Muscle of back (tissue), 11 donors: ENCODE results near the gene DBN1. TPM values are rescaled to one million over a fixed set of nuclear protein-coding genes. Genes with fewer than 3 reads are reported as not detected.

Source experiments
- DNase-seq, 3 donors: peaks; one replicate each; pipeline versions ENCODE4 v3.0.0 to v3.0.0-alpha.2; 2013
- polyA plus RNA-seq, 10 donors: library from polyadenylated mRNA; unstranded; fragments of 120-200 nt; gene quantifications; one replicate each; pipeline ENCODE4 v1.2.1, GENCODE V29; 2013; ENCODE audit not compliant: insufficient read length in 10 of 10

Gene DBN1
- polyA plus RNA-seq, 10 donors: 157 to 266 (median 221) TPM

DNA sequence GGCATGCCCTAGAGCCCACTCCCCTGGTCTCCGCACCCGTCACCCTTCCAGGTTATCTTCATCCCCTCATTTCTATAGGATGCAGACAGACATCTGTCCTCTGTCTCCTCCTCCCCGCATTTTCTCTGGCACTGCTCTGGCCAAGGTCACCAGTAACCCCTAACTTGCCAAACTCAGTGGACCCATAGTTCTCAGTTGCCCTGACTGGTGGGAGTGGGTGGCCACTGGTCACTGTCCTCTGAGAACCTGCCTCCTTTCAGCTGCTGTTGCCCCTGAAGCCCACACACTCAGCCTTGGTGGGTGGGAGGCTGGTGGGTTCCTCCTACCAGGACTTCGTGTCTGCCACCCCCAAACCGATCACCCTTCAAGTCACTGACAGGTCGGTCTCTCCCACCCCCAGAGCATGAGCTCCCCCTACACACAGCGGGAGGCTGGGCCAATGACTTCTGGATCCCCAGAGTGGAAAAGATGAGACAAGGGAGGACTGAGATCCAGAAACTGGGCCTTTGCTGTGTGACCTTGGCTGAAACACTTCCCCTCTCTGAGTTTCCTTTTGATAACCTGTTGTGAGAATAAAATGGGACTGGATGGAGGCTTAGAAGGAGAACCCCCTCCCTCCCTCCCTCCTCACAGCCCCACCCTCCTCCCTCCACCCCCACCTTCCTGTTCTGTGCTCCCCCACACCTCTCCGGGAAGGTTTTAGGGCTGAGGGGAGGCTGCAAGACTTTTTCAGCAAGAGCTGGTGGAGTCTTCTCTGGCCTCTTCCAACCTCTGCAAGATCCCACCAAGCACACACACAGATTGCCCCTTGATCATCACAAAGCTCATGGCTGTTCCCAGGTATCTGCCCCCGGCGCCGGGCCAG lies 2.4 kb upstream of the DBN1 start:
- no peak for DNase-seq

DNA sequence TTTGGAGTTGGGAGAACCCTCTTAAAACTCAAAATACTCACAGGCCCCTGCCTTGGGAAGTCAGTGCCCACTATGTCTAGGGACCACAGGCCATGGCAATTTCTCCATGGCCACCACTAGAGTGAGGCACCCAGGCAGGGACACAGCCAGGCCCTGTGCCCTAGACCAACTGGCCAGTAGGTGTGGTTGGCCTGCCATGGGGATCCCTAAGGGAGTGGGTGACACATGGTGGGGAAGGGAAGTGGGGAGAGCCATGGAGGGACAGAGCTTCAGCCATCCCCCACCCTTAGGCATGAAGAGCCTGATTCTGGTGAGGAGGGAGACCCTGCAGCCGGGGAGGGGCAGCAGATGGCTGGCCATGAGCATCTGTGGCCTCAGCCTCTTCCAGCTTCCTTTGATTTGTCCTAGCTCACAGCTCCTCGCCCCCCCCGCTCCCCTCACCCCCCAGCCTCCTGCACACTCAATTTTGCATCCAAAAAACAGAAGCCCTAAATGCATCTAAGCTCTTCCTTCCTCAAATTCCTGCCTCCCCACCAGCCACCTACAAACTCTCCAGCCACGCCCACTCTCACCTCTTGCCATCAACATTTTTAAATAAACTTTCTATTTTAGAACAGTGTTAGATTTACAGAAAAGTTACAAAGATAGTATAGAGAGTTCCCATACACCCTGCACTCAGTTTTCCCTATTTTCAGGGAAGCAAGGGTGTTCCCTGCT lies 1.6 kb upstream of the DBN1 start:
- DNase-seq: no peak

DNA sequence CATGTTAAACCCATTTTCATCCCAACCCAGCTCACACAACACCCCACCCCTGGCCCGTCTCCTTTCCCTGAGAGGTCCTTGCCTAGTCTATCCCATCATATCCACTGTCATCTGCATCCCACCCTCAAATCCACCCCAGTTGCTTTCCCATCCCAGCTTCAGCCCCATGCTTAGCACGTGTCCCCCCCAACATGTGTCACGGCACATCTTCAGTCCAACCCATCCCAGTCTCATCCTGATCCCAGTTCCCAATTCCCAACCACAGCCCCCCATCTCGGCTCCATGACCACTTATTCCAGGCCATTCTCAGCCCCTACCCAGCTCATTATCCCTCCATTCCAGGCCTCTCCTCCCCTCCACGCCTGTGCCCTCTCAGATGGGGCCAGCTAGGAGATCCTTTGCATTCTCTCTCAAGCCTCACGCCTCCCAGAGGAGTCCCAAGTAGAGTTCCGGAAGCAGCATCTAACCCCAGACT lies 605 bp upstream of the DBN1 start:
- peak in 1 of 3 donors; percentile 36 for DNase-seq

DNA sequence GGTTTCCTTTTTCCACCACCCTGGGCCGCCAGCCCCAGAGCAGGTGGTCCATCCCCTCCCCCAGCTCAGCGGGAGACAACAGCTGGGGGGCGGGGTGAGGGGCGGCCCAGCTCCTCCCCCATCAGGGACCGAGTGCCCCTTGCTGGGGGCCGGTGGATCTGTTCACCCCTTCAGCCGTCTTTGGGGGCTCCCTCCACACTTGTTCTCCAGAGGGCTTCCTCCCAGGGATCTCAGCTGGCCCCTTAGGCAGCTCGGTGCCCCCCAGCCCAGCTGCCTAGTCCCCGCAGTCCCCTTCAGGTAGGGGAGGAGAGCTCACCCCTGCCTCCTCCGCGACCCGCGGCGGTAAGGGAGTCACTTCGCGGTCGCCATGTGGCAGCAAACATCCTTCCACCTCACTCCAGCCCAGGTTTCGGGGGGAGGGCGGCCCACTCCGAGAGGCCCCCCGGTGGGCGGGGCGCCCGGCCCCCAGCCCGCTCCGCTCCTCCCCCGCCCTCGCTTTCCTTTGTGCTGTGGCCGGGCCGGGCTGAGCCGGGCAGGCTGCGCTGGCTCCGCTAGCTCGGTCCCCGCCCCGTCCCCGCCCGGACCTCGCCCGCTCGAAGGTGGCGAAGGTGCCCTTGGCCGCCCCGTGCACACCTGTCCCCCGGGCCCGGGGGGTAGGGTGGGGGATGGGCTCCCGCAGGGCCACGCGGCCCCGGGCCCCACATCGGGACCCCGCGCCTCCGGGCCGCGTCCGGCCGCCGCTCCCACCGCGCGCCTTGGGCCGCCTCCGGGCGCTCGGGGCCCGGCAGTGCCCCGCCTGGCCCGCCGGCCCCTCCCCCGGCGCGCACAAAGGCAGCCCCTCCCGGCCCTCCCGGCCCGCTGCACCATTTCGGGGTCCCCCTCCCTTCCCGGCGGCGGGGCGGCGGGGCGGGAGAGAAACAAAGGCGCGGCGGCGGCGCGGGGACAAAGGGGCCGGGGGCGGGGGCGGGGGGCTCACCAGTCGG lies 683 bp downstream of the DBN1 start:
- DNase-seq: peak in 2 of 3 donors; percentile 66 to 81

DNA sequence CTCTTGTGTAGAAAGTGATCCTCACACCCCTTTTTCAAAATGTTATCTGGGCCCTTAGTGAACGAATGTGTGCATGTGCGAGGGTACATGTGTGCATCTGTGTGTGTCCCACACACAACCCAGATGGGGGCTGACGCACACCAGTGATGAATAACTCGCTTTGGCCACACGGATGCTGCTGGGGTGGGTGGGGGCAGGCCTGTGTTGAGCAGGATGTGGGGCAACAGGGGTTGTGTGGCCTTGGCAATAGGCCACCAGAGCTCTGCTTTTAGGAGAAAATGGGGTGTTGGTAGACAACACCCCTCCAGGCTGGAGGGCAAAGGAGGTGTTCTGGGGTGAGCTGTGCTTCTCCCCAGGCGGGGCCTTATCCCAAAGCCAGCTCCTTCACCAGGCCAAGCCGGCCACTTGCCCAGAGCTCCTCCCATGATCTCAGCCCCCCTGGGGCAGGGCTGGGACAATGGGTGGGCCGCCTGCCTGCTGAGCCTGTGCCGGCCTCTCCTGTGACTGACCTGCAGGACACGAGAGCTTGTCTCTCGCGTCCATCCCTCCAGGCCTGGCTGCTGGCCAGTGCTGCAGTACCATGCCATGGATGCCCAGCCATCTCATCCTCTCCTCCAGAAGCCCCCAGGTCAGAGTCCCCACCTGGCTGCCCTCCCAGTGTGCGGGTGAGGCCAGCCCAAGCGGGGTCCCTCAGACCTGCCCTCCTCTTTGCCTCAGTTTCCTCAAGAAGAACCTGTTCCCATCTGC lies 1.7 kb downstream of the DBN1 start:
- DNase-seq: peak in 1 of 3 donors; percentile 67

DNA sequence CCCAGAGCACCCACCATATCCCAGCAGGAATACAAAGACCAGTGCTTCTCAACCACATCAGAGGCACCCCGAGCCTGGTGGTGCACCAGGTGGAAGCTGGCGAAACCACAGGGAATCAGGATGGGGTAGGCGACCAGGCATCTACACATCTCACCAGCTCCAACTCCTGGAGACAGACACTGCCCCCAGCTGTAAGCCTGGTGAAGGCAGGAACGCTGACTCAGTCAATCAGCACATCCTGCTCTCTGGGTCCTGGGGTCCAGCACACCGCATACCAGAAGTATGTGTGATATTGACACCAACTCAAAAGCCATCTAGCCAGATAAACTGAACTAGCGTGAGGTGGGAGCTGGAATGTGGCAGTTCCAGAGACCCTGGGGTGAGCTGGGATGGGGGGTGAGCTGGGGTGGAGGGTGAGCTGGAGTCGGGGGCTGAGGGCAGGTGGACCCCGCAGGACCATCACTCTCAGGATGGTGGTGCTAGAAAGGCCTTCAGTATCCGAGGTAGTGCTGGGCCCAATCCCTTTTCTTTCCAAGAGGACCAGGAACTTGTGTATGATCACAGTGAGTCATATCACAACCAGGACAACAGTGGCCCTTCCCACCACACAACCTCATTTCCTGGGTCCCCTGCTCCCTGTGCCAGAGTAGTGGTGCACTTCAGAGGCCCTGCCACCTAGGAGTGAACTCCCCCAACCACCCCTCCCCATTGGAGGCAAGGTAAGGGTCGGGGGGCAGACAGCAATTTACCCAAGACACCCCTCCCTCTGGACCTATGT lies 2.5 kb downstream of the DBN1 start:
- no peak for DNase-seq

DNA sequence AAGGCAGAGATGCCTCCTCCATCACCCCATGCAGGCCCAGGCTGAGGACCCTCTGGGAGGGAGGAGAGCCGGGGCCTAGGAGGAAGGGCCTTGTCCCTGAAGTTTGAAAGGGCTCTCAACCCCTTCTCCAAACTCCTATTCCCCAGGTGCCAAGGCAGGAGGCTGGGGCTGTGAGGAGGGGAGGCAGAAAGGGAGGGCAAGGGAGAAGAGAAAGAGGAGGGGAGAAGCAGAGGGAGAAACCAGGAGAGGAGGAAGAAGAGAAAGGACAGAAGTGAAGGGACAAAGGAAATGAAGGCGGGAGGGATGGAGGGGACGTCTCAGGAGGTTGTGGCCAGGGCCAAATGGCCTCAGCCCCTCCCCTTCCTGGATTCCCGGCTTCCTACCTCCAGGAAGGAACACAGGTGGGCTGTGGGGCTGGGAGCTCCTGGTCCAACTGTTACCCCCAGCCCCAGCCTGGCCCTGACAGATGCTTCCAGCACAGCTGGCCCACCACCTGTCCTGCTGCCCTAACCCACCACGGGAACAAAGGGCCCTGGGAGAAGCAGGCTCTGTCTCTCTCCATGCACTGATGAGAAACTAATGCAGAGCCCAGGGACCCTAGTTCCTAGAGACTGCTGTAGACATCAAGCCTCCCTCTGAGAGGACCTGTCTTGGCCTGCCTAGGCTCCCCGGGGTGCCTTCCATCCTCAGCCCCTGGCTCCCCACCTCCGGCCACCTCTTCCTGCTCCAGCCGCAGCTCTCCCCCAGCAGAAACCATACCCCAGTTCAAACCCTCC lies 3.5 kb downstream of the DBN1 start:
- no peak for DNase-seq

DNA sequence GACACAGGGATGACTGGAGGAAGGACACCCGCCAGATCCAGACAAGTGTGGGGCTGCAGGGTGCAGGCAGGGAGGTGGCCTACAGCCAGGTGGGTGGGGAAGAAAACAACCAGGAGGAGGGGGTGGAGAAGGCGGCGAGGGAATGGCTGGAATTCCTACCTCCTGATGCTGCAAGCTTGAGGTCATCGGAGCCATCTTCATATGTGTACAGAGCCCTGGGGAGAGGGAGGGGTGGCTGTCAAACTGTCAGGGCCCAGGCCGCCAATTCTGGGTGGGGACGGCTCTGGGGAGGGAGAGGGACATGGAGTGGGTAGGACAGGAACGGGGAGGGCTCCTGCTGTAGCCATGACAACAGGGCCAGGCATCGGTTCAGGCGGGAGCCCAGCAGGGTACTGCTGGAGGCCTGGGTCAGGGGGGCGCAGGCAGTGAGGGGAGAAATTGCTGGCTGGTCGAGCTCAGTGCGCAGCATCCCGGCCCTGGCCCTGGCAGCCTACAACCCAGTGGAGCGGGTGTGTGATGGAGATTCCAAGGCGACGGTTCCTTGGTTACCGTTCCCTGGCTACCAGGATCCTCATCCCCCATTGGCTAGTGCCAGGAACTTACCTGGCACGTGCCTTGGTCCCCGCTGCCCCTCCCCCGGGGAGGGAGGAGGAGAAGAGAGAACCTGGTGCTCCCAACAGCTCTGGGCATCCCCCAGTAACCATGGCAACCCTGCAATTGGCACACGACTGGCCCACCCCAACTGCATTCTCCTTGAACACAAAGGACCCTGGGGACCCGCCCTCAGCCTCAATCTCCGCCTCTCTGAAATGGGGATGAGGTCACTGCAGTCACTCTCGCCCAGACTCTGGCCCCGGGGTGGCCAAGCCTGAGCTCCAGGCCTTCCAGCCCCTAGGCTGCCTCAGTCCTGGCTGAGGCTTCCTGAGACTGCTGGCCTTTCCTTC lies 4.5 kb downstream of the DBN1 start:
- peak in 2 of 3 donors; percentile 77 to 82 for DNase-seq

DNA sequence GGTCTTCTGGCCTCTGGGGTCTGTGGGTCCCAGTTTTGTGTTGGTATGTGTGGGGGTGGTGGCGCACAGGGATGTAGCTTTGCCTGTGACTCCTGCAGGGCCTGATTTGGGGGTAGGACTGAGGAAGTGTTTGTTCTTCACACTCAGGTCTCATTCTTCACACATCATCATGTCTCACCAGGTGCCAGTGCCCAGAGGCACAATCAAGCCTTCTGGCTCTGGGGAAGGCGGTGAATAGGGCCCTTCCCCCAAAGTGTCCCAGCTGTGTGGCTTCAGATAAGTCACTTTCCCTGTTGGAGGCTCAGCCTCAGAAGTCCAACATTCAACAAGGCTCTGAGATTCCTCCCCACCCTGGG lies 5.1 kb downstream of the DBN1 start:
- DNase-seq: no peak

DNA sequence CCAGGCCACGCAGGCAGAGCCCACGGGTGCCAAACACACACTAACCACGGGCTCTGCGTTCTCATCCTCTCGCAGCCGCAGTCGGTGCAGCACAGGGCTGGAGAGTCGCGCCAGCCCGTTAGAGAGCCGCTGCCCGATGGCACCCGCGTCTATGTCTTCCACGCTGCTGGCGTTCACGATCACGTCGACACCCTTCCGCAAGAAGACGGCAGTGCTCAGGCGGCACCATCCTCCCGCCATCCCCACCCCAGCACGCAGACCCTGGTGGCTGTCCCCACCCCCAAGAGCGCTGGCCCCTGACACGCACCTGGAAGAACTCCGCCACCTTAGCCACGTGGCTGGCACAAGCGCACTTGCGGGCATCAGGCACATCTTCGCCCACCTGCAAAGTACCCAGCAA lies 6.0 kb downstream of the DBN1 start:
- no peak for DNase-seq

DNA sequence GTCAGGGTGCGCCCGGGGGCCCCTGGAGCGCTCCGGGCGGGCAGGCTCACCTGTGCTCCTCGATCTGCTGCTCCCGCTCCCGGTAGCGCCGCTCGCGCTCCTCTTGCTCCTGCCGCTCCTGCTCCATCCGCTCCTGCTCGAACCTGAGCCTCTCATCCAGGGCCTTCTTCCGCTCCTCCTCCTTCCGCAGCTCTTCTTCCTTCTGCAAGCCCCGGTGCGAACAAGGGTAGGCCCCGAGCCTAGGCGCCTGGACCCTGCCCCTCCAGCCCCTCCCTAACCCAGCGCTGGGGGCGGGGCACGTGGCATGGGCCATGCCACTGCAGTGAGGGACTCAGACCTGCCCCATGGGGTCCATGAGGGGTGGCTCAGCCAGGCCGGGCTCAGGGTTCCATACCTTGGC lies 6.6 kb downstream of the DBN1 start:
- DNase-seq: no peak

DNA sequence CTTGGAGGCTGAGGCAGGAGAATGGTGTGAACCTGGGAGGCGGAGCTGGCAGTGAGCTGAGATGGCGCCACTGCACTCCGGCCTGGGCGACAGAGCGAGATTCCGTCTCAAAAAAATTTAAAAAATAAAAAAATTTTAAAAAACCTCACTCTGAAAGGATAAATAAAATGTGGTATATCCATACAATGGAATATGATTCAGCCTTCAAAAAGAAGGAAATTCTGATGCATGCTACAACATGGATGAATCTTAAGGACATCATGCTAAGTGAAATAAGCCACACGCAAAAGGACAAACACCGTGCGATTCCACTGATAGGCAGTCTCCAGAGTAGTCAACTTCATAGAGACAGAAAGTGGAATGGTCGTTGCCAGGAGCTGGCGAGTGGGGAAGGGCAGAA lies 8.4 kb downstream of the DBN1 start:
- no peak for DNase-seq

DNA sequence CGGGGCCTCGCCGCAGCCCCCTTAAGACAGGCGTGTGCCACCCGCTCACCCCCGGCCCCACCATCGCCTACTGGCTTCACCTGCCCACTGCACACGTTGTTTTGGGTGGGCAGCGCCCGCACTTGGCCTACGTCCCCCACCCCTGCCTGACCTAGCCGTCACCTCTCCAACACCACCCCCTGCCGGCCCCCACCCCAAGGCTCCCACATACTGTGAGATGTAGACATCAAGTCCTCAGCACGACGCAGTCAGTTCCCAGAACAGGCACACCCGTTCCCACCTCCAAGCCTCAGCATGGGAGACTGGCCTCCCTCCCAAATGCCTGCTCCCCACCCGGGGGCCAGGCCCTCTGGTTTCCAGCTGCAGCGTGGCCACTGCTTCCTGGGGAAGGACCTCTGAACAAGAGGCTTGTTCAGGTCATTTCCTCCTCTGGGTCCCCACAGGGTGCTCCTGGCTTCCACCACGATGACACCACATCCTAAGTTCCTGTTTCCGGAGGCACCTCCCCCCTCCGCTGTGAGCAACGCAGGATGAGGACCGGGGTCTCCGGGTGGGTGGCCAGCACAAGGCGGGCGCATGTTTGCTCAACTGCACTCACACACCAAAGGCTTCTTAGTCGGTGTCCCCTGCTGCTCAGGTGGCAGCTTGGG lies 11.3 kb downstream of the DBN1 start:
- no peak for DNase-seq

DNA sequence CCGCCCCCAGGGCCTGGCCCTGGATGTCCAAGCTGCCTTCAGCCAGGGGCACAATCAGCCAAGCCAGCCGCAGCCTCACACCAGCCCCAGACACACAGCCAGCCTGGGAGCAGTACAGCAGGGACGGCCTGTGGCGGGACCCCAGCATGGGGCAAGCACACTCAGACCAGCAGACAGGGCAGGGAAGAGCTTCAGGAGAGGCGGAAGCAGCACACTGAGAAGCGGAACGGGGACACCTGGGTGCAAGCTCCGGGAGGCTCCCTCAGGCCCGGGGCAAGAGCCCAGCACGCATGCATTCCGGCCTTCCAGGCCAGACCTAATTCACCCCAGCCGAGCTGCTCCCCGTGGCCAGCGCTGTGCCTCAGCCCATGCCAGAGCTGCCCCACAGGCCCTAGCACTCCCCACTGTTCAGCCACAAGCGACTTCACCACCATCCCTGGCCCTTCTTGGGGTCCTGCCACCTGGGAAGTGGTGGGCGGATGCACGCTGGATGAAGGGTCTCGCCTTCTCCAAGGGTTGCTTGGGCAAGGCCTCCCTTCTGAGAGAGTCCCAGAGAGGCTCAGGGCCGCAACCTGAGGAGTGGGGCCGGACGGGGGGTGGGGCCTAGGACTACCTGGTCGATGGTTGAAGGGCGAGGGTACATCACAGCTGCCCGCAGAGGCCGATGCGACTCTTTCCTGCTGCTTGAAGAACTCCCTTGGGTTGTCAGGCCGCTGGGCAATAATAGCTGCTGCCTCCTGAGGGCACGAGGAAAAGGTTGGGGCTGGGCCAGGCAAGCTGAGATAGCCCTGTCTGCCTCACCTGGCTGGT lies 13.4 kb downstream of the DBN1 start:
- no peak for DNase-seq

DNA sequence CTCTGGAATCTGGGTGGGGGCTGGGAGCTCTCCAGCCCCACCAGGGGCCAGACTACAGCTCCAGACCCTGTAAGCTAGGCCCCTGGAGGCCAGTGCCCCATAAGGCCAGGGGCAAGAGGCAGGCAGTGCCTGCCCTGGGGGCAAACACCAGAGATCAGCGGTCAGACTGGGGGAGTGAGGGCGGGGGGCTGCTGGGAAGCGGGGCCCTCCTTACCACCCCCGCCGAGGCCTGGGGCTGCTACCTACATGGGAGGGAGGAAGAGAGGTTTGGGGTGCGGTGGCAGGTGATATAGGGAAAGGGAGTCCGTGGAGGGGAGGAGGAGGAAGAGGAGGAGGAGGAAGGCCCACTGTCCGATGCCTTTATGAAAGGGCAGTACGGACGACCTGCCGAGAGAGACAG lies 14.1 kb downstream of the DBN1 start:
- no peak for DNase-seq

DNA sequence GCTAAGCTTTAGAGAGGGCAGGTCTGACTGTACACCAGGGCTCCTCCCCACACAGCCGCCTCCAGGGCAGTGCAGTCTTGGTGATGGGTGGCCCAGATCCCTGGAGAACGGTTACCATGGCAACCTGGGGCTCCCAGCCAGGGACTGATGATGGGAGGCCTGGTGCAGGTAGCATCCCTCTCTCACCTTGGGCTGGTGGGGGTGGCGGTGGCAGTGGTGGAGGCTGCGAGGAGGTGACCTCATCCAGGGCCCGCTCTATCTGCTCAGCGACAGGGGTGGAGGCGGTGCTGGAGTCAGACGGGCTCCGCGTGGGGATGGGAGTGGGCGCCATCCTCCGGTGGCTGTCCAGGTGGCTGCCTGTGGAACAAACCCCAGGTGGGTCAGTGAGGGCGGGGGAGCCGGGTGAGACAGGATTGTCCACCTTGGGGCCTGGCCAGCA lies 14.5 kb downstream of the DBN1 start:
- no peak for DNase-seq
